ENCODE measurements around the gene PRR16. TPM values are rescaled to one million over a fixed set of nuclear protein-coding genes. Genes with fewer than 3 reads are reported as not detected.

Gene PRR16
- total and polyA plus RNA-seq, 2 of the 13 experiments (the other 11 are each of a cell fraction or from before 2014, with no cell fraction given) = not detected

- WGBS (ENCODE audit: low lambda C conversion rate) = 3% methylated on average over 4 of the region's 4 CpGs
- CTCF ChIA-PET (ENCODE audit: low intra/inter-chr PET ratio, low total read pairs) = no interaction called here
- H4K20me1 ChIP-seq (ENCODE audit: insufficient read depth, low read length) = no peaks in the 10 kb centered on the region
- no peak overlapping the region for H3K4me2 ChIP-seq (ENCODE audit: low read depth, low read length)
- in situ Hi-C loops (cut with HindIII; ENCODE audit: extremely low pct_ligation_motif_present, low pct_unique_long_range_greater_than_20kb) (no loop called here), intact Hi-C loops (cut with micrococcal nuclease; ENCODE audit: unreplicated experiment) (no loop called here)
- H3K4me1 ChIP-seq (ENCODE audit: insufficient read depth, low read length) = no peaks in the 10 kb centered on the region
- DNase-seq (ENCODE audit: low spot score) (no peak), FAIRE-seq (no peak), ATAC-seq (no peak)
- no peaks in the 10 kb centered on the region for H3K27me3 ChIP-seq (ENCODE audit: control insufficient read depth in 1 of 2, insufficient read depth in 2 of 2, low read length in 2 of 2)
- no peaks in the 10 kb centered on the region for H3K79me2 ChIP-seq (ENCODE audit: insufficient read depth, low read length)
- H3K9ac ChIP-seq (ENCODE audit: insufficient read depth, low read depth, low read length) = no peak overlapping the region
- POLR2A ChIA-PET = no interaction called here
- BruUV-seq (replicated peaks) = no TSS peak
- no peak overlapping the region for H3K4me3 ChIP-seq (replicated peaks in 1 of 3; ENCODE audit: insufficient read depth in 1 of 3, low read depth in 2 of 3, low read length in 3 of 3)
- no peaks in the 10 kb centered on the region for H3K36me3 ChIP-seq (replicated peaks in 1 of 2; ENCODE audit: control insufficient read depth in 1 of 2, insufficient read depth in 2 of 2, low read length in 2 of 2)
- no peak overlapping the region for H2AFZ ChIP-seq (ENCODE audit: low read length)
- H3K27ac ChIP-seq (ENCODE audit: extremely low read length, insufficient read depth, low read length) = no peak overlapping the region
- no peaks in the 10 kb centered on the region for H3K9me3 ChIP-seq (ENCODE audit: low read length)
- TF ChIP-seq AGO2 (optimal IDR thresholded peaks at IDR 0.05; ENCODE audit: low read depth, low read length) = no peak
- no peak for TF ChIP-seq ZBTB46 (CRISPR knock-in tag; IDR thresholded peaks at IDR 0.05; ENCODE audit: borderline replicate concordance)
- no peak for TF ChIP-seq BRCA1 (CRISPR knock-in tag; IDR thresholded peaks at IDR 0.05)
- TF ChIP-seq ZNF879 (CRISPR knock-in tag; IDR thresholded peaks at IDR 0.05) = no peak
- no peak for TF ChIP-seq ZNF263 (CRISPR knock-in tag; IDR thresholded peaks at IDR 0.05)
- TF ChIP-seq ARNTL (CRISPR knock-in tag; IDR thresholded peaks at IDR 0.05) = no peak
- no peak for TF ChIP-seq ZNF142 (CRISPR knock-in tag; IDR thresholded peaks at IDR 0.05)
- no peak for TF ChIP-seq HDAC2 (CRISPR knock-in tag; IDR thresholded peaks at IDR 0.05)
- no peak for TF ChIP-seq ZNF543 (CRISPR knock-in tag; IDR thresholded peaks at IDR 0.05)
Measured at GRCh38 chr5:120510994-120511686, 47.0 kb downstream of the PRR16 start.
